Mesenteric fat pad (tissue), 1 donor: ENCODE data around the gene RHOXF2B. TPM values are rescaled to one million over a fixed set of nuclear protein-coding genes. Genes with fewer than 3 reads are reported as not detected.

Source experiments
- total RNA-seq: library from RNA; stranded (reverse); fragmentation: NEBNext Ultra II Directional; extraction: Animal tissue kit (Norgen Biotek cat#: 25700); gene quantifications from one replicate; pipeline ENCODE4 v1.2.1, GENCODE V29; 2021
- donor health status: DM: yes; HTN: yes; CAD: no.

RHOXF2B gene
- total RNA-seq, 1 donor from 2014 or later = not detected

Other genes starting within 250 kb of the RHOXF2B start
- 4.8 TPM for gene UPF3B, start 224.7 kb downstream of the RHOXF2B start, total RNA-seq
- gene RNF113A, start 206.0 kb downstream of the RHOXF2B start, total RNA-seq = 10.1 TPM
- 88.8 TPM for gene NDUFA1, start 205.9 kb downstream of the RHOXF2B start, total RNA-seq
- not detected for gene AKAP14, start 181.8 kb downstream of the RHOXF2B start, total RNA-seq
- gene NKAP, start 133.9 kb downstream of the RHOXF2B start, total RNA-seq = 6.1 TPM
- gene RHOXF1, start 38.2 kb upstream of the RHOXF2B start, total RNA-seq = 1.2 TPM
- not detected for gene RHOXF2, start 80.9 kb upstream of the RHOXF2B start, total RNA-seq
- 9.9 TPM for gene ZBTB33, start 173.1 kb upstream of the RHOXF2B start, total RNA-seq
- 1.00 TPM for gene TMEM255A, start 233.8 kb upstream of the RHOXF2B start, total RNA-seq